ENCODE results near the gene TRUB2. TPM values are rescaled to one million over a fixed set of nuclear protein-coding genes. Genes with fewer than 3 reads are reported as not detected.

The TRUB2 gene
- total and polyA plus RNA-seq, 2 of the 13 experiments (the other 11 are each of a cell fraction or from before 2014, with no cell fraction given) = 22.3 to 41.2 TPM

DNA sequence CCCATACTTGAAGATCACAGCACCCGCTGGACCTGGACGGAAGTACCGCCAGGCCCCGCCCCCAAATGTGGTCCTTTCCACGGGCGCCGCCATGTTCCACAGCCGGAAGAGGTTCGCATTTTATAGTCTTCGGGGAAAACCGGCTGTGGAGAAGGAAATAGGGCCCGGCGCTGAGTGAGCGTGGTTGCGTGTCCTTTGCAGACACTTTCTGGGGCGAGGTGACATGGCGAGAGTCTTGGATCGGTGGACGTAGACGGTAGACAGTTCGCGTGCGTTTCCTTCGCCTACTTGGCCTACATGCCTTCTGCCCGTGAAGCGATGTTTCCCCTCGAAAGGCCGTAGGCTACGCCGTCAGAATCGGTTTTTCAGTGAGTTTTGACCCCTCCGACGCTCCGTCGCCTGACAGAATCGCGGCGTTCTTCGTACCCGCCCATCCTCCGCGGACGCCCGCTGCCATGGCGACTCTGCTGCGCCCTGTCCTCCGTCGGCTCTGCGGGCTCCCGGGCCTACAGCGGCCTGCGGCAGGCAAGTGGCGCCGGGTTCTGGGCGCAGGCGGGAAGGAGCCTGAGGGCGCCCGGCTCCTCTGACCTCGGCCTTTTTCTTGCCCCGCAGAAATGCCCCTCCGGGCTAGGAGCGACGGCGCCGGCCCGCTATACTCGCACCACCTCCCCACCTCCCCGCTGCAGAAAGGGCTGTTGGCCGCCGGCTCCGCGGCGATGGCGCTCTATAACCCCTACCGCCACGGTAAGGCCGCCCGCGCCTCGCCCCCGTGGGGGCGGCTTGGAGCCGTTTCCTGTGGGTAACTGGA lies at the start of gene TRUB2, which contains the start of gene COQ4 (continued):
- peak; percentile 89 for TF ChIP-seq PHF8 (CRISPR knock-in tag; IDR thresholded peaks at IDR 0.05)
- TF ChIP-seq NFYC (CRISPR knock-in tag; IDR thresholded peaks at IDR 0.05) = 0 out of 2 replicates have a peak, but pooled peaks have one; percentile 25
- TF ChIP-seq BRD4 (CRISPR knock-in tag; IDR thresholded peaks at IDR 0.05) = peak; percentile 77
- no peak for TF ChIP-seq ZFP36 (IDR thresholded peaks at IDR 0.05; ENCODE audit: borderline replicate concordance, low read depth, low read length, partially characterized antibody)
- peak; percentile 87 for TF ChIP-seq NAIF1 (CRISPR knock-in tag; IDR thresholded peaks at IDR 0.05; ENCODE audit: borderline replicate concordance)
- TF ChIP-seq, protein P1, sequence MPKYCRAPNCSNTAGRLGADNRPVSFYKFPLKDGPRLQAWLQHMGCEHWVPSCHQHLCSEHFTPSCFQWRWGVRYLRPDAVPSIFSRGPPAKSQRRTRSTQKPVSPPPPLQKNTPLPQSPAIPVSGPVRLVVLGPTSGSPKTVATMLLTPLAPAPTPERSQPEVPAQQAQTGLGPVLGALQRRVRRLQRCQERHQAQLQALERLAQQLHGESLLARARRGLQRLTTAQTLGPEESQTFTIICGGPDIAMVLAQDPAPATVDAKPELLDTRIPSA (CRISPR knock-in tag; IDR thresholded peaks at IDR 0.05; ENCODE audit: borderline replicate concordance) = no peak
- 0 out of 2 replicates have a peak, but pooled peaks have one; percentile 21 for TF ChIP-seq MTA1 (CRISPR knock-in tag; IDR thresholded peaks at IDR 0.05; ENCODE audit: borderline replicate concordance)
- peak; percentile 99 for TF ChIP-seq YY1 (IDR thresholded peaks at IDR 0.05; ENCODE audit: insufficient read depth, insufficient replicate concordance, low read depth, low read length)
- TF ChIP-seq, protein P2, sequence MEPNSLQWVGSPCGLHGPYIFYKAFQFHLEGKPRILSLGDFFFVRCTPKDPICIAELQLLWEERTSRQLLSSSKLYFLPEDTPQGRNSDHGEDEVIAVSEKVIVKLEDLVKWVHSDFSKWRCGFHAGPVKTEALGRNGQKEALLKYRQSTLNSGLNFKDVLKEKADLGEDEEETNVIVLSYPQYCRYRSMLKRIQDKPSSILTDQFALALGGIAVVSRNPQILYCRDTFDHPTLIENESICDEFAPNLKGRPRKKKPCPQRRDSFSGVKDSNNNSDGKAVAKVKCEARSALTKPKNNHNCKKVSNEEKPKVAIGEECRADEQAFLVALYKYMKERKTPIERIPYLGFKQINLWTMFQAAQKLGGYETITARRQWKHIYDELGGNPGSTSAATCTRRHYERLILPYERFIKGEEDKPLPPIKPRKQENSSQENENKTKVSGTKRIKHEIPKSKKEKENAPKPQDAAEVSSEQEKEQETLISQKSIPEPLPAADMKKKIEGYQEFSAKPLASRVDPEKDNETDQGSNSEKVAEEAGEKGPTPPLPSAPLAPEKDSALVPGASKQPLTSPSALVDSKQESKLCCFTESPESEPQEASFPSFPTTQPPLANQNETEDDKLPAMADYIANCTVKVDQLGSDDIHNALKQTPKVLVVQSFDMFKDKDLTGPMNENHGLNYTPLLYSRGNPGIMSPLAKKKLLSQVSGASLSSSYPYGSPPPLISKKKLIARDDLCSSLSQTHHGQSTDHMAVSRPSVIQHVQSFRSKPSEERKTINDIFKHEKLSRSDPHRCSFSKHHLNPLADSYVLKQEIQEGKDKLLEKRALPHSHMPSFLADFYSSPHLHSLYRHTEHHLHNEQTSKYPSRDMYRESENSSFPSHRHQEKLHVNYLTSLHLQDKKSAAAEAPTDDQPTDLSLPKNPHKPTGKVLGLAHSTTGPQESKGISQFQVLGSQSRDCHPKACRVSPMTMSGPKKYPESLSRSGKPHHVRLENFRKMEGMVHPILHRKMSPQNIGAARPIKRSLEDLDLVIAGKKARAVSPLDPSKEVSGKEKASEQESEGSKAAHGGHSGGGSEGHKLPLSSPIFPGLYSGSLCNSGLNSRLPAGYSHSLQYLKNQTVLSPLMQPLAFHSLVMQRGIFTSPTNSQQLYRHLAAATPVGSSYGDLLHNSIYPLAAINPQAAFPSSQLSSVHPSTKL (CRISPR knock-in tag; IDR thresholded peaks at IDR 0.05) = peak; percentile 57
- peak; percentile 87 for TF ChIP-seq POLR2AphosphoS5 (IDR thresholded peaks at IDR 0.05; ENCODE audit: low read depth, low read length)
- peak; percentile 53; the same call in 1 of the 2 replicates for TF ChIP-seq HNRNPL (IDR thresholded peaks at IDR 0.05; ENCODE audit: low read depth, low read length)
- TF ChIP-seq ELF1 (CRISPR knock-in tag; IDR thresholded peaks at IDR 0.05) = peak; percentile 81
- no peak for TF ChIP-seq ZNF431 (CRISPR knock-in tag; IDR thresholded peaks at IDR 0.05; ENCODE audit: borderline replicate concordance, low read depth)
- TF ChIP-seq, protein P3, sequence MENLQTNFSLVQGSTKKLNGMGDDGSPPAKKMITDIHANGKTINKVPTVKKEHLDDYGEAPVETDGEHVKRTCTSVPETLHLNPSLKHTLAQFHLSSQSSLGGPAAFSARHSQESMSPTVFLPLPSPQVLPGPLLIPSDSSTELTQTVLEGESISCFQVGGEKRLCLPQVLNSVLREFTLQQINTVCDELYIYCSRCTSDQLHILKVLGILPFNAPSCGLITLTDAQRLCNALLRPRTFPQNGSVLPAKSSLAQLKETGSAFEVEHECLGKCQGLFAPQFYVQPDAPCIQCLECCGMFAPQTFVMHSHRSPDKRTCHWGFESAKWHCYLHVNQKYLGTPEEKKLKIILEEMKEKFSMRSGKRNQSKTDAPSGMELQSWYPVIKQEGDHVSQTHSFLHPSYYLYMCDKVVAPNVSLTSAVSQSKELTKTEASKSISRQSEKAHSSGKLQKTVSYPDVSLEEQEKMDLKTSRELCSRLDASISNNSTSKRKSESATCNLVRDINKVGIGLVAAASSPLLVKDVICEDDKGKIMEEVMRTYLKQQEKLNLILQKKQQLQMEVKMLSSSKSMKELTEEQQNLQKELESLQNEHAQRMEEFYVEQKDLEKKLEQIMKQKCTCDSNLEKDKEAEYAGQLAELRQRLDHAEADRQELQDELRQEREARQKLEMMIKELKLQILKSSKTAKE (CRISPR knock-in tag; IDR thresholded peaks at IDR 0.05; ENCODE audit: borderline replicate concordance) = no peak
- TF ChIP-seq ZNF230 (CRISPR knock-in tag; IDR thresholded peaks at IDR 0.05) = 0 out of 2 replicates have a peak, but pooled peaks have one; percentile 92
- TF ChIP-seq ZNF713 (CRISPR knock-in tag; IDR thresholded peaks at IDR 0.05) = peak; percentile 52; the same call in 1 of the 2 replicates
- peak in 1 of 2 experiments; percentile 87; a peak in 2 of 4 replicates for TF ChIP-seq KLF16 (CRISPR knock-in tag; IDR thresholded peaks at IDR 0.05)
- TF ChIP-seq ZSCAN22 (CRISPR knock-in tag; IDR thresholded peaks at IDR 0.05) = no peak
- no peak for TF ChIP-seq ZNF296 (CRISPR knock-in tag; conservative IDR thresholded peaks at IDR 0.05)
- no peak; the same call in 1 of the 2 replicates for TF ChIP-seq TBX3 (IDR thresholded peaks at IDR 0.05; ENCODE audit: borderline replicate concordance)
- TF ChIP-seq ZNF75D (CRISPR knock-in tag; IDR thresholded peaks at IDR 0.05; ENCODE audit: borderline replicate concordance) = no peak
- peak; percentile 72 for TF ChIP-seq ZNF24 (IDR thresholded peaks at IDR 0.05)
- TF ChIP-seq RFX5 (IDR thresholded peaks at IDR 0.05; ENCODE audit: low read depth, low read length) = 0 out of 2 replicates have a peak, but pooled peaks have one; percentile 19
- TF ChIP-seq ZNF205 (CRISPR knock-in tag; IDR thresholded peaks at IDR 0.05) = peak; percentile 38; the same call in 1 of the 2 replicates
